Immature natural killer cell (primary cell): ENCODE results near the gene RNASE7. TPM values are rescaled to one million over a fixed set of nuclear protein-coding genes. Genes with fewer than 3 reads are reported as not detected.

Experiments
- polyA plus RNA-seq, 3 donors: library from polyadenylated mRNA; unstranded; fragments of 300-500 nt; fragmentation: Illumina TruSeq; gene quantifications; one replicate each; pipeline ENCODE4 v1.2.3, GENCODE V29; 2021

The RNASE7 gene
- polyA plus RNA-seq, 3 donors from 2014 or later: not detected

Other genes with a start within 250 kb of the RNASE7 start
- gene RNASE1, start 239.5 kb upstream of the RNASE7 start, polyA plus RNA-seq: under 1 TPM in 1 of 3 donors, not detected in 2; 0.49 TPM
- gene RNASE3, start 151.0 kb upstream of the RNASE7 start, polyA plus RNA-seq: not detected
- 1 to 10 TPM in 2 of 3 donors, not detected in 1; 2.0 to 4.1 TPM for gene RNASE2, start 86.9 kb upstream of the RNASE7 start, polyA plus RNA-seq
- gene METTL17, start 52.4 kb upstream of the RNASE7 start, polyA plus RNA-seq: 10 to 100 TPM; 30.4 to 39.6 (median 32.1) TPM
- not detected for gene SLC39A2, start 43.1 kb upstream of the RNASE7 start, polyA plus RNA-seq
- gene NDRG2, start 17.3 kb upstream of the RNASE7 start, polyA plus RNA-seq: 10 to 100 TPM; 10.9 to 40.0 (median 19.9) TPM
- not detected for gene TPPP2, start 12.1 kb upstream of the RNASE7 start, polyA plus RNA-seq
- gene RNASE13, start 7.6 kb upstream of the RNASE7 start, polyA plus RNA-seq: not detected
- not detected for gene RNASE8, start 15.5 kb downstream of the RNASE7 start, polyA plus RNA-seq
- under 1 TPM in 2 of 3 donors, not detected in 1; 0.23 to 0.35 TPM for gene ARHGEF40, start 27.9 kb downstream of the RNASE7 start, polyA plus RNA-seq
- 1 to 10 TPM in 2 of 3 donors, under 1 TPM in 1; 0.88 to 3.3 (median 1.8) TPM for gene ZNF219, start 56.3 kb downstream of the RNASE7 start, polyA plus RNA-seq
- gene TMEM253, start 58.7 kb downstream of the RNASE7 start, polyA plus RNA-seq: not detected
- not detected for gene OR5AU1, start 113.7 kb downstream of the RNASE7 start, polyA plus RNA-seq
- 100 to 1,000 TPM; 622 to 879 (median 758) TPM for gene HNRNPC, start 227.1 kb downstream of the RNASE7 start, polyA plus RNA-seq
- 1 to 10 TPM in 1 of 3 donors, under 1 TPM in 1, not detected in 1; 0.15 to 1.9 TPM for gene RPGRIP1, start 237.7 kb downstream of the RNASE7 start, polyA plus RNA-seq